Mammary epithelial cell (primary cell): ENCODE measurements around the gene TBC1D22A.

Source experiments
- EZH2 ChIP-seq: IDR thresholded peaks from 2 replicates; pipeline ENCODE4 v1.6.1; 2012; ENCODE audit warnings: low read length, inconsistent platforms, borderline replicate concordance
- TF ChIP-seq, protein P1 (sequence below), 2 donors: IDR thresholded peaks in 1 of 2; conservative IDR thresholded peaks in 1 of 2; 2 replicates each; pipeline ENCODE4 v1.5.1; 2011 to 2012; ENCODE audit warnings: inconsistent platforms in 2 of 2, low read length in 2 of 2, mild to moderate bottlenecking in 2 of 2, control low read depth in 1 of 2, low read depth in 1 of 2; ENCODE audit not compliant: insufficient read depth in 1 of 2; ENCODE audit errors: extremely low read depth in 1 of 2

DNA sequence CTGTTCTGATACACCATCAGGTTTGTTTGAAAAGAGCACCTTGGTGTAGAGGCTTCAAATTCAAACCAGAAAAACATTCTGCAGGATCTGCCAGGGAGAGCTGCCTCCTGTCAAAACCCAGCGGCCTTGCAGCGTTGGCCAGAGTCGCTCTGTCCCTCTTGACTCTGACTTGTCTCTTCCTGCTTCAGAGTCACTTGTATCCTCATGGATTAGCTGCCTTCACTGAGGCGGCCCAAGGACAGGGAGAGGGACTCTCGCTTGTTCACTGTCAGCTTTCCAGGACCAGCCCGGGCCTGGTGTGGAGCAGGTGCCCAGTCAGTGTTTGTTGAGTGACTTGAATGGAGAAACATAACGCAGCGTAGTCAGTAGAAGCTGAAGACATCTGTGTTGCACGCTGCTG is 18.0 kb downstream of the TBC1D22A start:
- TF ChIP-seq, protein P1, sequence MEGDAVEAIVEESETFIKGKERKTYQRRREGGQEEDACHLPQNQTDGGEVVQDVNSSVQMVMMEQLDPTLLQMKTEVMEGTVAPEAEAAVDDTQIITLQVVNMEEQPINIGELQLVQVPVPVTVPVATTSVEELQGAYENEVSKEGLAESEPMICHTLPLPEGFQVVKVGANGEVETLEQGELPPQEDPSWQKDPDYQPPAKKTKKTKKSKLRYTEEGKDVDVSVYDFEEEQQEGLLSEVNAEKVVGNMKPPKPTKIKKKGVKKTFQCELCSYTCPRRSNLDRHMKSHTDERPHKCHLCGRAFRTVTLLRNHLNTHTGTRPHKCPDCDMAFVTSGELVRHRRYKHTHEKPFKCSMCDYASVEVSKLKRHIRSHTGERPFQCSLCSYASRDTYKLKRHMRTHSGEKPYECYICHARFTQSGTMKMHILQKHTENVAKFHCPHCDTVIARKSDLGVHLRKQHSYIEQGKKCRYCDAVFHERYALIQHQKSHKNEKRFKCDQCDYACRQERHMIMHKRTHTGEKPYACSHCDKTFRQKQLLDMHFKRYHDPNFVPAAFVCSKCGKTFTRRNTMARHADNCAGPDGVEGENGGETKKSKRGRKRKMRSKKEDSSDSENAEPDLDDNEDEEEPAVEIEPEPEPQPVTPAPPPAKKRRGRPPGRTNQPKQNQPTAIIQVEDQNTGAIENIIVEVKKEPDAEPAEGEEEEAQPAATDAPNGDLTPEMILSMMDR (conservative IDR thresholded peaks at IDR 0.05 in 1 of 2, IDR thresholded peaks at IDR 0.05 in 1 of 2; ENCODE audit: extremely low read depth in 1 of 2, insufficient read depth in 1 of 2, low read depth in 1 of 2, low read length in 2 of 2): no peak
- TF ChIP-seq EZH2: no peak
